Progenitor cell of endocrine pancreas (in vitro differentiated cells): Measurements from ENCODE around the gene LRATD1. TPM values are rescaled to one million over a fixed set of nuclear protein-coding genes. Genes with fewer than 3 reads are reported as not detected.
"Not testable (repeated sequence)": the region's sequence is repeated elsewhere in the genome, so short reads cannot be mapped to it uniquely, and the experiment has no call there.

Experiments used
- DNase-seq: peaks from one replicate; pipeline ENCODE4 v3.0.0; 2021; ENCODE audit warnings: low spot score; ENCODE audit not compliant: unreplicated experiment
- H3K27ac Mint-ChIP-seq: 2 replicates; pipeline ENCODE4 v1.8.0; 2021; ENCODE audit warnings: mild to moderate bottlenecking, moderate library complexity, mixed read lengths
- H3K27me3 Mint-ChIP-seq: 2 replicates; pipeline ENCODE4 v1.8.0; 2021; ENCODE audit warnings: mixed read lengths
- H3K36me3 Mint-ChIP-seq: 2 replicates; pipeline ENCODE4 v1.8.0; 2022; ENCODE audit warnings: mixed read lengths; ENCODE audit not compliant: insufficient read depth
- H3K4me1 Mint-ChIP-seq: 2 replicates; pipeline ENCODE4 v1.8.0; 2021; ENCODE audit warnings: low read depth, mixed read lengths
- H3K4me3 Mint-ChIP-seq: 2 replicates; pipeline ENCODE4 v1.8.0; 2021; ENCODE audit warnings: low read depth, mild to moderate bottlenecking, moderate library complexity, mixed read lengths
- H3K9me3 Mint-ChIP-seq: 2 replicates; pipeline ENCODE4 v1.8.0; 2021; ENCODE audit warnings: low read depth, mixed read lengths
- total RNA-seq: library from RNA; stranded (reverse); gene quantifications from 2 replicates; pipeline ENCODE4 v1.2.1, GENCODE V29; 2021
- TF ChIP-seq, protein P1 (sequence below): fragments of 200-600 bp; sonication (generic); IDR thresholded peaks from one replicate; pipeline ENCODE4 v1.5.0; 2021; ENCODE audit warnings: antibody characterized with exemption, mild to moderate bottlenecking; ENCODE audit not compliant: unreplicated experiment

LRATD1 gene
- total RNA-seq, 1 donor from 2014 or later = 177 TPM

DNA sequence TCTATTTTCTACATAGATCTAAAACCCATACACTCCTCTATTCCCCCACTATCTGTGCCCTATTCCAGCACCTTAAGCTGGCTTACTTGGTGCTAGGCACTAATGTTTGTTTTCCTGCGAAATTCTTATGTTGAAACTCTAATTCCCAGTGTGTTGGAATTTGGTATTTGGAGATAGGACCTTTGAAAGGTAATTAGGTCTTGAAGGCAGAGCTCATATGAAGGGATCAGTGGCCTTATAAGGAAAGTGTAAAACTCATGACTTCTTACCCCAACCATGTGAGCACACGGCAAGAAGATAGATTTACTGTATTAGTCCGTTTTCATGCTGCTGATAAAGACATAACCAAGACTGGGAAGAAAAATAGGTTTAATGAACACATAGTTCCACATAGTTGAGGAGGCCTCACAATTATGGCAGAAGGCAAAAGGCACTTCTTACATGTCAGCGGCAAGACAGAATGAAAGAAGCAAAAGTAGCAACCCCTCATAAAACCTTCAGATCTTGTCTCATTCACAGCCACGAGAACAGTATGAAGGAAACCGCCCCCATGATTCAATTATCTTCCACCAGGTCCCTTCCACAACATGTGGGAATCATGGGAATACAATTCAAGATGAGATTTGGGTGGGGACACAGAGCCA lies 10.5 kb upstream of the LRATD1 start:
- Mint-ChIP-seq H3K9me3 (no peaks in the 10 kb centered on the region), H3K36me3 (no peaks in the 10 kb centered on the region), H3K4me1 (no peaks in the 10 kb centered on the region), H3K4me3 (no peak overlapping the region), H3K27me3 (no peaks in the 10 kb centered on the region), H3K27ac (no peak overlapping the region)
- TF ChIP-seq, protein P1, sequence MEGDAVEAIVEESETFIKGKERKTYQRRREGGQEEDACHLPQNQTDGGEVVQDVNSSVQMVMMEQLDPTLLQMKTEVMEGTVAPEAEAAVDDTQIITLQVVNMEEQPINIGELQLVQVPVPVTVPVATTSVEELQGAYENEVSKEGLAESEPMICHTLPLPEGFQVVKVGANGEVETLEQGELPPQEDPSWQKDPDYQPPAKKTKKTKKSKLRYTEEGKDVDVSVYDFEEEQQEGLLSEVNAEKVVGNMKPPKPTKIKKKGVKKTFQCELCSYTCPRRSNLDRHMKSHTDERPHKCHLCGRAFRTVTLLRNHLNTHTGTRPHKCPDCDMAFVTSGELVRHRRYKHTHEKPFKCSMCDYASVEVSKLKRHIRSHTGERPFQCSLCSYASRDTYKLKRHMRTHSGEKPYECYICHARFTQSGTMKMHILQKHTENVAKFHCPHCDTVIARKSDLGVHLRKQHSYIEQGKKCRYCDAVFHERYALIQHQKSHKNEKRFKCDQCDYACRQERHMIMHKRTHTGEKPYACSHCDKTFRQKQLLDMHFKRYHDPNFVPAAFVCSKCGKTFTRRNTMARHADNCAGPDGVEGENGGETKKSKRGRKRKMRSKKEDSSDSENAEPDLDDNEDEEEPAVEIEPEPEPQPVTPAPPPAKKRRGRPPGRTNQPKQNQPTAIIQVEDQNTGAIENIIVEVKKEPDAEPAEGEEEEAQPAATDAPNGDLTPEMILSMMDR = no peak
- no peak for DNase-seq

DNA sequence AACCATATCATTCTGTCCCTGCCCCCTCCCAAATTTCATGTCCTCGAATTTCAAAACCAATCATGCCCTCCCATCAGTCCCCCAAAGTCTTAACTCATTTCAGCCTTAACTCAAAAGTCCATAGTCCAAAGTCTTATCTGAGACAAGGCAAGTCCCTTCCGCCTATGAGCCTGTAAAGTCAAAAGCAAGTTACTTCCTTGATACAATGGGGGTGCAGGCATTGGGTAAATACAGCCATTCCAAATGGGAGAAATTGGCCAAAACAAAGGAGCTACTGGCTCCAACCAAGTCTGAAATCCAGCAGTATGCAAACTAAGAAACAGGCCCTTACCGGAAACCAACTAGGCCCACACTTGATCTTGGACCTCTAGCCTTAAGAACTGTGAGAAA lies 10.0 kb upstream of the LRATD1 start:
- H3K27ac Mint-ChIP-seq, H3K4me1 Mint-ChIP-seq, H3K27me3 Mint-ChIP-seq, H3K36me3 Mint-ChIP-seq, H3K4me3 Mint-ChIP-seq, DNase-seq, H3K9me3 Mint-ChIP-seq: not testable (repeated sequence)

- TF ChIP-seq, protein P1 = no peak
- no peaks in the 10 kb centered on the region for H3K9me3 Mint-ChIP-seq
- H3K4me3 Mint-ChIP-seq = no peak overlapping the region
- no peaks in the 10 kb centered on the region for H3K4me1 Mint-ChIP-seq
- no peak for DNase-seq
- no peaks in the 10 kb centered on the region for H3K36me3 Mint-ChIP-seq
- no peaks in the 10 kb centered on the region for H3K27me3 Mint-ChIP-seq
- no peak overlapping the region for H3K27ac Mint-ChIP-seq
These were observed 9.3 kb upstream of the LRATD1 start for GRCh38 chr2:14623237-14623636.

- Mint-ChIP-seq H3K9me3 (no peaks in the 10 kb centered on the region), H3K27me3 (no peaks in the 10 kb centered on the region), H3K4me1 (peaks cover 12% of the 10 kb centered on the region), H3K36me3 (no peaks in the 10 kb centered on the region), H3K27ac (no peak overlapping the region), H3K4me3 (no peak overlapping the region)
- DNase-seq = no peak
- TF ChIP-seq, protein P1 = no peak
These were observed 5.6 kb upstream of the LRATD1 start for GRCh38 chr2:14626873-14627272.

GRCh38 chr2:14628901-14629300 lies 3.6 kb upstream of the LRATD1 start:
- no peak overlapping the region for H3K4me3 Mint-ChIP-seq
- H3K9me3 Mint-ChIP-seq = no peaks in the 10 kb centered on the region
- H3K4me1 Mint-ChIP-seq = peaks cover 13% of the 10 kb centered on the region
- H3K27me3 Mint-ChIP-seq = no peaks in the 10 kb centered on the region
- TF ChIP-seq, protein P1 = no peak
- no peak overlapping the region for H3K27ac Mint-ChIP-seq
- no peak for DNase-seq
- H3K36me3 Mint-ChIP-seq = peaks cover 3% of the 10 kb centered on the region

DNA sequence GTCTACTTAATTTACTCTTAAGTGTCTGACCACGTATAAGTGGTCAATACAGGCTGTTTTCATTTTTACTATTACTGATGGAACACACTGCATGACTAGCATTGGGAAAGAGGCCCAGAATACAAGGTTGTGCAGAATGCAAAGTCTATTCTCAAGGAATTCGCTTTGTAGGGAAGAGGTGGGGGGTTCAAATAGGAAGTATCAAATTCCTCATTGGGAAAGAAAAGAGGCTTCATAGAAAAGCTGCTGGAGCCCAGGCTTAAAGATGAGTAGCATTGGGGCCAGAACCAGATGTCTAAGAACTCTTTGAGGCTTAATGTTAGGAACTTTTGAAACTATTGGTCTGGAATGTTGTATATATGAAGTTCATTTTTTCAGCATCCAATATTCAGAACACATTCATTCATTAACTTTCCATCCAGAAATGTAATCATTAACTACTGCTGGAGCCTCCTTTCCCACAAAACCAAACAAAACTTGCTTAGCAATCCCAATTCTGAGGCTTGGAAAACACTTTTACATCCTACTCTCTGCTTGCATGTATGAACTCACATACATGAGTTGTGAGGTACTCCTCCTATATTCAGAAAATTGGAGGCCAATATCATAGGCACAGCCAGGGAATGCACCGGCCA lies 994 bp upstream of the LRATD1 start:
- Mint-ChIP-seq H3K9me3 (no peaks in the 10 kb centered on the region), H3K4me3 (peak overlapping the region; percentile 100), H3K27me3 (no peaks in the 10 kb centered on the region), H3K4me1 (peaks cover 19% of the 10 kb centered on the region), H3K27ac (no peak overlapping the region), H3K36me3 (peaks cover 15% of the 10 kb centered on the region)
- DNase-seq = no peak
- TF ChIP-seq, protein P1 = no peak
